CD4-positive, CD25-positive, alpha-beta regulatory T cell (primary cell): ENCODE measurements around the gene PLCH1. TPM values are rescaled to one million over a fixed set of nuclear protein-coding genes. Genes with fewer than 3 reads are reported as not detected.

ENCODE experiments used
- ATAC-seq, 2 donors: fragments of 150-1000 bp; cut with Tn5 transposase; one replicate each; pipeline ENCODE4 v1.10.0; 2021; ENCODE audit warnings: low read depth in 2 of 2, moderate number of reproducible peaks in 2 of 2, moderate library complexity in 1 of 2
- DNase-seq, 3 donors: peaks; one replicate each; pipeline versions ENCODE4 v3.0.0 to v3.0.0-alpha.2; 2012 to 2022; ENCODE audit warnings: mixed read lengths in 1 of 3
- H3K27ac ChIP-seq: one replicate; pipeline ENCODE4 v1.7.0; 2013; ENCODE audit warnings: mild to moderate bottlenecking, low read length; ENCODE audit not compliant: insufficient read depth, poor library complexity, severe bottlenecking
- H3K27me3 ChIP-seq: one replicate; pipeline ENCODE4 v1.7.0; 2013; ENCODE audit warnings: low read length; ENCODE audit not compliant: control insufficient read depth, insufficient read depth
- H3K36me3 ChIP-seq: one replicate; pipeline ENCODE4 v1.7.0; 2013; ENCODE audit warnings: mild to moderate bottlenecking, low read length, moderate library complexity; ENCODE audit not compliant: control insufficient read depth, insufficient read depth
- H3K4me1 ChIP-seq: 2 replicates; pipeline ENCODE4 v1.7.0; 2013; ENCODE audit warnings: mild to moderate bottlenecking, low read length; ENCODE audit not compliant: insufficient read depth, control insufficient read depth, poor library complexity, severe bottlenecking
- H3K4me3 ChIP-seq: one replicate; pipeline ENCODE4 v1.7.0; 2013; ENCODE audit warnings: low read depth, mild to moderate bottlenecking, low read length, moderate library complexity
- H3K9me3 ChIP-seq, 2 experiments: 1 replicate in 1 of 2; 2 replicates in 1 of 2; pipeline ENCODE4 v1.7.0; 2013; ENCODE audit warnings: low read length in 2 of 2, mild to moderate bottlenecking in 1 of 2, moderate library complexity in 1 of 2; ENCODE audit not compliant: control insufficient read depth in 2 of 2
- H3K27ac Mint-ChIP-seq, 3 donors: one replicate each; pipeline ENCODE4 v1.8.0; 2020 to 2022; ENCODE audit warnings: mild to moderate bottlenecking in 3 of 3, mixed read lengths in 3 of 3, moderate library complexity in 2 of 3
- H3K27me3 Mint-ChIP-seq: one replicate; pipeline ENCODE4 v1.8.0; 2022; ENCODE audit warnings: mild to moderate bottlenecking, mixed read lengths
- H3K36me3 Mint-ChIP-seq: one replicate; pipeline ENCODE4 v1.8.0; 2020; ENCODE audit warnings: mixed read lengths
- H3K4me1 Mint-ChIP-seq, 4 donors: one replicate each; pipeline ENCODE4 v1.8.0; 2020 to 2022; ENCODE audit warnings: mixed read lengths in 4 of 4, mild to moderate bottlenecking in 1 of 4
- H3K4me3 Mint-ChIP-seq, 4 donors: one replicate each; pipeline ENCODE4 v1.8.0; 2020 to 2022; ENCODE audit warnings: mild to moderate bottlenecking in 4 of 4, mixed read lengths in 4 of 4, moderate library complexity in 3 of 4
- H3K9me3 Mint-ChIP-seq, 7 donors: one replicate each; pipeline ENCODE4 v1.8.0; 2020 to 2022; ENCODE audit warnings: mixed read lengths in 7 of 7, mild to moderate bottlenecking in 3 of 7, moderate library complexity in 2 of 7
- polyA plus RNA-seq, 4 donors: library from polyadenylated mRNA; unstranded; fragments of 300-500 nt; fragmentation: Illumina TruSeq; gene quantifications; one replicate each; pipeline ENCODE4 v1.2.3, GENCODE V29; 2021
- total RNA-seq: library from RNA; stranded (reverse); gene quantifications from one replicate; pipeline ENCODE4 v1.2.3, GENCODE V29; 2022

PLCH1 gene
- total and polyA plus RNA-seq, 5 donors from 2014 or later, result 0.05 to 0.12 TPM; not detected in 3

DNA sequence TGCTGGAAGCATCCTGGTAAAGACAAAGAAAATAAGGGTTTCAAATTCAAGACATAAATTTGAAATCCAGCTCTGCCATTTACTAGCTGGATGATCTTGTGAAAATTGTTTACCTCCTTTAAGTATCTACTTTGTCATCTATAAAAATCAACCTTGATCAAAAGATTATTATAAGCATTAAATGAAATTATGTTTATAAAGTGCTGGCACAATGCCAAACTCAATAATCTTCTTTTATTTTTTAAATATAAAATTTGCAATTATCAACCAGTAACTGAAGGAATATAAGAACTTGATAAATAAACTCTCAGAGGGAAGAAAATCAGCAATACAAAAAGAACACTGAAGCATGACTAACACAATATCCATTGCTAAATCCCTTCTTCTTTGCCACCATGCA lies 35.4 kb upstream of the PLCH1 start:
- H3K4me3 Mint-ChIP-seq, result no peak overlapping the region
- no peak overlapping the region for H3K27ac Mint-ChIP-seq
- Histone ChIP-seq H3K4me3 (no peak overlapping the region), H3K36me3 (peaks cover 3% of the 10 kb centered on the region), H3K27me3 (no peaks in the 10 kb centered on the region), H3K9me3 (peaks cover 4 to 6% of the 10 kb centered on the region in 2 experiments), H3K4me1 (no peaks in the 10 kb centered on the region), H3K27ac (no peak overlapping the region)
- H3K4me1 Mint-ChIP-seq, result peaks cover 0 to 2% (median under 1%) of the 10 kb centered on the region in 4 donors
- DNase-seq (no peak), ATAC-seq (no peak)
- H3K27me3 Mint-ChIP-seq, result no peaks in the 10 kb centered on the region
- peaks cover 19% of the 10 kb centered on the region for H3K36me3 Mint-ChIP-seq
- peaks cover 0 to 11% (median 3%) of the 10 kb centered on the region in 7 donors for H3K9me3 Mint-ChIP-seq

GRCh38 chr3:155778462-155778861 lies 33.6 kb upstream of the PLCH1 start:
- no peak for ATAC-seq
- no peaks in the 10 kb centered on the region for H3K27me3 Mint-ChIP-seq
- H3K4me1 ChIP-seq, result no peaks in the 10 kb centered on the region

GRCh38 chr3:155772801-155773200 lies 27.9 kb upstream of the PLCH1 start:
- Histone ChIP-seq H3K9me3 (no peaks in the 10 kb centered on the region), H3K36me3 (no peaks in the 10 kb centered on the region), H3K4me3 (no peak overlapping the region), H3K4me1 (no peaks in the 10 kb centered on the region), H3K27ac (no peak overlapping the region), H3K27me3 (no peaks in the 10 kb centered on the region)
- Mint-ChIP-seq H3K4me3 (no peak overlapping the region), H3K27ac (no peak overlapping the region), H3K36me3 (peaks cover 32% of the 10 kb centered on the region), H3K27me3 (no peaks in the 10 kb centered on the region), H3K4me1 (no peaks in the 10 kb centered on the region), H3K9me3 (peaks cover 0 to 2% (median 0%) of the 10 kb centered on the region in 7 donors)
- DNase-seq (no peak), ATAC-seq (no peak)

More at GRCh38 chr3:155778462-155778861, 33.6 kb upstream of the PLCH1 start:
- H3K27ac Mint-ChIP-seq, result no peak overlapping the region
- no peaks in the 10 kb centered on the region for H3K27me3 ChIP-seq
- H3K27ac ChIP-seq, result no peak overlapping the region
- DNase-seq, result no peak
- H3K4me1 Mint-ChIP-seq, result no peaks in the 10 kb centered on the region
- peaks cover 29% of the 10 kb centered on the region for H3K36me3 Mint-ChIP-seq
- H3K4me3 ChIP-seq, result no peak overlapping the region
- peaks cover 0 to 10% (median 5%) of the 10 kb centered on the region in 7 donors for H3K9me3 Mint-ChIP-seq
- no peak overlapping the region for H3K4me3 Mint-ChIP-seq
- H3K9me3 ChIP-seq, result peaks cover 4 to 6% of the 10 kb centered on the region in 2 experiments
- H3K36me3 ChIP-seq, result peaks cover 3% of the 10 kb centered on the region

- H3K4me3 Mint-ChIP-seq, result peak overlapping the region in 1 of 4 donors; percentile 31
- Histone ChIP-seq H3K27me3 (no peaks in the 10 kb centered on the region), H3K4me1 (no peaks in the 10 kb centered on the region), H3K4me3 (no peak overlapping the region), H3K36me3 (no peaks in the 10 kb centered on the region), H3K9me3 (no peaks in the 10 kb centered on the region), H3K27ac (no peak overlapping the region)
- no peak overlapping the region for H3K27ac Mint-ChIP-seq
- H3K4me1 Mint-ChIP-seq, result no peaks in the 10 kb centered on the region
- H3K36me3 Mint-ChIP-seq, result peaks cover 32% of the 10 kb centered on the region
- no peak for ATAC-seq
- DNase-seq, result no peak
- H3K27me3 Mint-ChIP-seq, result no peaks in the 10 kb centered on the region
- peaks cover 0 to 2% (median 0%) of the 10 kb centered on the region in 7 donors for H3K9me3 Mint-ChIP-seq
Measured at GRCh38 chr3:155771126-155771525, 26.3 kb upstream of the PLCH1 start.

GRCh38 chr3:155766206-155766605 lies 21.3 kb upstream of the PLCH1 start:
- Mint-ChIP-seq H3K4me1 (peaks cover 0 to 6% (median 0%) of the 10 kb centered on the region in 4 donors), H3K4me3 (no peak overlapping the region), H3K9me3 (peaks cover 0 to 2% (median 0%) of the 10 kb centered on the region in 7 donors), H3K27me3 (no peaks in the 10 kb centered on the region), H3K27ac (no peak overlapping the region), H3K36me3 (peaks cover 24% of the 10 kb centered on the region)
- no peak overlapping the region for H3K27ac ChIP-seq
- no peak overlapping the region for H3K4me3 ChIP-seq
- H3K4me1 ChIP-seq, result no peaks in the 10 kb centered on the region
- H3K36me3 ChIP-seq, result peaks cover 3% of the 10 kb centered on the region
- H3K27me3 ChIP-seq, result no peaks in the 10 kb centered on the region
- ATAC-seq, result no peak
- no peaks in the 10 kb centered on the region for H3K9me3 ChIP-seq
- no peak for DNase-seq

- Histone ChIP-seq H3K4me1 (no peaks in the 10 kb centered on the region), H3K36me3 (peaks cover 3% of the 10 kb centered on the region), H3K9me3 (no peaks in the 10 kb centered on the region), H3K27ac (no peak overlapping the region), H3K27me3 (no peaks in the 10 kb centered on the region), H3K4me3 (no peak overlapping the region)
- peaks cover 0 to 6% (median 0%) of the 10 kb centered on the region in 4 donors for H3K4me1 Mint-ChIP-seq
- H3K9me3 Mint-ChIP-seq, result no peaks in the 10 kb centered on the region
- peaks cover 17% of the 10 kb centered on the region for H3K36me3 Mint-ChIP-seq
- H3K27me3 Mint-ChIP-seq, result no peaks in the 10 kb centered on the region
- H3K27ac Mint-ChIP-seq, result no peak overlapping the region
- H3K4me3 Mint-ChIP-seq, result no peak overlapping the region
- ATAC-seq (no peak), DNase-seq (no peak)
Measured at GRCh38 chr3:155763870-155764463, 19.1 kb upstream of the PLCH1 start.

DNA sequence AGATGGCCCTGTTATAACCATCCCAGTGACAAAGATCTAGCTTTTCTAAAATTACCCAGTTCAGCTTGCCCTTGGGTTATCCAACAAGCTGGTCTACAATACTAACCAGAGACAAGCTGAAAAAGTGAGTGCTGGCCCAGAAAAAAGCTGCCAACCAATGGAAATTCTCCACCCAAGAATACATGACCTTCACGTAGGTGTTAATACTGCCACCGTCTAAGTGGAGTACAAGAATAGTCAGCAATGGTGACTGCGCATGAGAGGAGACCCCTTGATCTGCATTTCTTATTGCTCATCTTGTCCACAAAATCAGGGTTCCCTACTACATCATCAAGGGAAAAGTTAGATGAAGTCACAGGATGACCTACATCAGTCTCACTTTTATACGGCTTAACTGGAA lies 15.8 kb upstream of the PLCH1 start:
- peaks cover 0 to 6% (median 0%) of the 10 kb centered on the region in 4 donors for H3K4me1 Mint-ChIP-seq
- Histone ChIP-seq H3K4me3 (no peak overlapping the region), H3K9me3 (no peaks in the 10 kb centered on the region), H3K27me3 (no peaks in the 10 kb centered on the region), H3K4me1 (no peaks in the 10 kb centered on the region), H3K36me3 (peaks cover 3% of the 10 kb centered on the region), H3K27ac (no peak overlapping the region)
- ATAC-seq (no peak), DNase-seq (no peak)
- no peak overlapping the region for H3K4me3 Mint-ChIP-seq
- H3K36me3 Mint-ChIP-seq, result peaks cover 17% of the 10 kb centered on the region
- no peaks in the 10 kb centered on the region for H3K27me3 Mint-ChIP-seq
- H3K27ac Mint-ChIP-seq, result peak overlapping the region in 1 of 3 donors; percentile 2
- no peaks in the 10 kb centered on the region for H3K9me3 Mint-ChIP-seq

GRCh38 chr3:155757577-155757976 lies 12.7 kb upstream of the PLCH1 start:
- no peak for ATAC-seq

More at GRCh38 chr3:155757577-155757976, 12.7 kb upstream of the PLCH1 start:
- no peak overlapping the region for H3K4me3 Mint-ChIP-seq
- peaks cover 9% of the 10 kb centered on the region for H3K36me3 Mint-ChIP-seq
- no peak overlapping the region for H3K4me3 ChIP-seq
- no peaks in the 10 kb centered on the region for H3K36me3 ChIP-seq
- no peaks in the 10 kb centered on the region for H3K4me1 ChIP-seq
- no peak for DNase-seq
- no peak overlapping the region for H3K27ac Mint-ChIP-seq
- H3K9me3 ChIP-seq, result no peaks in the 10 kb centered on the region
- H3K27me3 ChIP-seq, result no peaks in the 10 kb centered on the region
- H3K27ac ChIP-seq, result no peak overlapping the region
- no peaks in the 10 kb centered on the region for H3K9me3 Mint-ChIP-seq
- H3K4me1 Mint-ChIP-seq, result no peaks in the 10 kb centered on the region
- no peaks in the 10 kb centered on the region for H3K27me3 Mint-ChIP-seq
